Esophagus muscularis mucosa (tissue), 3 donors: ENCODE results near the gene EPM2A.

Source experiments
- POLR2A ChIP-seq: fragments of 450-650 bp; IDR thresholded peaks from one replicate; pipeline ENCODE4 v1.6.1; 2017; ENCODE audit warnings: antibody characterized with exemption, moderate library complexity, mild to moderate bottlenecking, low read depth
- POLR2AphosphoS5 ChIP-seq, 2 donors: sonication (generic); formaldehyde crosslinking; IDR thresholded peaks; one replicate each; pipeline ENCODE4 v1.6.1; 2017; ENCODE audit warnings: antibody characterized with exemption in 2 of 2
- TF ChIP-seq, protein P1 (sequence below), 3 experiments: fragments of 200-600 bp in 2 of 3; fragments of 450-650 bp in 1 of 3; sonication (generic) in 2 of 3; IDR thresholded peaks; one replicate each; pipeline ENCODE4 v1.5.1; 2017 to 2019; ENCODE audit warnings: antibody characterized with exemption in 3 of 3, mild to moderate bottlenecking in 2 of 3, moderate library complexity in 1 of 3

DNA sequence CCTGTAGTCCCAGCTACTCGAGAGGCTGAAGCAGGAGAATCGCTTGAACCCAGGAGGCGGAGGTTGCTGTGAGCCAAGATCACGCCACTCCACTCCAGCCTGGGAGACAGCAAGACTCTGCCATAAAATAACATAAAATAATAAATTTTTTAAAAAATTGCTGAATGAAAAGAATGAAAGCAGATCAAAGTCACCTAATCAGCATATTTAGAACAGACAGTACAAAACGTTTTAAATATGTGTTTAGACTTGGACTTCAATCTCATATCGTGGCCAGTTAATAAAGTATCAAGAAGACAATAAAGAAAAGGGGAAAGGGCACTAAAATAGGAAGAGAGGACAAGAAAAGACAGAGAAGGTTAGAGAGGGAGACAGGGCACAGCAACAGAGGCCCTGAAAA, 74.6 kb downstream of the EPM2A start:
- TF ChIP-seq, protein P1, sequence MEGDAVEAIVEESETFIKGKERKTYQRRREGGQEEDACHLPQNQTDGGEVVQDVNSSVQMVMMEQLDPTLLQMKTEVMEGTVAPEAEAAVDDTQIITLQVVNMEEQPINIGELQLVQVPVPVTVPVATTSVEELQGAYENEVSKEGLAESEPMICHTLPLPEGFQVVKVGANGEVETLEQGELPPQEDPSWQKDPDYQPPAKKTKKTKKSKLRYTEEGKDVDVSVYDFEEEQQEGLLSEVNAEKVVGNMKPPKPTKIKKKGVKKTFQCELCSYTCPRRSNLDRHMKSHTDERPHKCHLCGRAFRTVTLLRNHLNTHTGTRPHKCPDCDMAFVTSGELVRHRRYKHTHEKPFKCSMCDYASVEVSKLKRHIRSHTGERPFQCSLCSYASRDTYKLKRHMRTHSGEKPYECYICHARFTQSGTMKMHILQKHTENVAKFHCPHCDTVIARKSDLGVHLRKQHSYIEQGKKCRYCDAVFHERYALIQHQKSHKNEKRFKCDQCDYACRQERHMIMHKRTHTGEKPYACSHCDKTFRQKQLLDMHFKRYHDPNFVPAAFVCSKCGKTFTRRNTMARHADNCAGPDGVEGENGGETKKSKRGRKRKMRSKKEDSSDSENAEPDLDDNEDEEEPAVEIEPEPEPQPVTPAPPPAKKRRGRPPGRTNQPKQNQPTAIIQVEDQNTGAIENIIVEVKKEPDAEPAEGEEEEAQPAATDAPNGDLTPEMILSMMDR (IDR thresholded peaks at IDR 0.05) = no peak
- no peak for TF ChIP-seq POLR2AphosphoS5 (IDR thresholded peaks at IDR 0.05)
- TF ChIP-seq POLR2A = no peak
